DMS153 treated with DMSO at 0.1 percent for 48 hours (cell line): ENCODE data around the gene IRAK4.

Experiments
- DNase-seq: peaks from one replicate; lab custom pipeline; 2025; ENCODE audit not compliant: unreplicated experiment; lab: John Stamatoyannopoulos, UW

IRAK4 gene

DNA sequence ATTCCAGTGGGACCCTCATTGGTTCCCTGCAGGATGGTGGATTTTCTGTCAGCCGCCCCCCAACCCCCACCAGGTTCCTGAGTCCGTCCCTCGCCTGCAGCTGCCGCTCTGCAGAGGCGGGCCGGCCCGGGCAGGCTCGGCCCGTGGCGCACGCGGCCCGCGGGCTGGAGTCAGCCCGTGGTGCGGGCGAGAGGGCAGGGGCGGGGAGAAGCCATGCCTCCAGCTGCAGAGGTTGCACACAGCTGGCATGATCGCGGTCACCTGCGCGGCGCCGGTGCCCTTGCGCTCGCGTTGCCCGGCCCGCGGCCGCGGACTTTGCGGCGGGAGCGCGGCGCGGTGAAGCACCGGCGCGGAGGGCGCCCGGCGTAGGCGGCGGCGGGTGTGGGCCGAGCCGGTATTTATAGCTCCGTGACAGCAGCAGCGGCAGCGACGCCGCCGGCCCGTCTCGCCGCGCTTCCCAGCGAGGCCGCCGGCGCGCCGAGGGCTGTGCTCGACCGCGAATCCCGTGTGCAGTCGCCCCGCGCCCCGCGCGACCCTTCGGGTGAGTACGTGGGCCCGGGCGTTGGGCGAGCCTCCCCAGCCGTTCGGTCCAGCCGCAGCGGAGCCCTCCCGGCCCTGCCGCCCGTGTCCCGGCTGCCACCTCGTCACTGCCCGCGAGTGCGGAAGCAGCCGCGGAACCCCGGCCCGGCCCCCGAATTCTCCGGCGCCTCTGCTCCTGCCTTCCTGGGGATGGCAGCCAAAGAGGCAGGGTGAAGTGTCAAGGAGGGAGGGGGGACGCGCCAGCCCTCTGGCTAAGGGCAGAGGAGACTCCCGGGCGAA is 77.1 kb downstream of the IRAK4 start, which contains the start of gene TMEM117:
Gene TMEM117 (plus strand): TSS at position 426 of the 819 bp plus-strand sequence.
- DNase-seq: peak; percentile 6

DNA sequence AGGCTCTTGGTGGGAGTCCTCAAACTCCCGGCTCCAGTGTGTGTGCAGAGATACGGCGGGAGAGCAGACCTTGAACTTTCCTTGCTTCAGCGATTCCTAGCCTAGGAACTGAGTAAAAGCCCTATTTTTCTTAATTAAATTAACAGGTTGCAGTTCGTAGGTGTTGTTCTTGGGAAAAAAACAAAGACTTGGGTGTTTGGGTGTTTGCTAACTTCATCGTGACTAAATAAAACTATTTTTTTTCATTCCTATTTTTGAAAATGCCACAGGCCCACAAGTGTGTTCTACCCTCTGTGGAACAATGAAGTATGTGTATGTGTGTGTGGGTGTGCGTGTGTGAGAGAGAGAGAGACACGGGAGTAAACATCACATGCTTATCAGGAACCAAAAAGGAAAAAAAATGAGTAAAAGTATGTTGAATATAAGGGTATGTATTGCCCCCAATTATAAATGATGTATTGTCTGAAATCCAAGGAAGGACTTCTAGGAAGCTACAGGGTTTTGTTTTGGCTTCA is 77.8 kb downstream of the IRAK4 start:
- DNase-seq: peak; percentile 35
